ENCODE results near the gene SLC25A23.
A peak's percentile ranks its signal among the peaks of the same experiment; 100 is the strongest.
"Not testable (repeated sequence)": the region's sequence is repeated elsewhere in the genome, so short reads cannot be mapped to it uniquely, and the experiment has no call there.

SLC25A23 gene

GRCh38 chr19:6402058-6402457, 57.5 kb downstream of the SLC25A23 start:
- no peak for DNase-seq (ENCODE audit: low read depth, low spot score)

GRCh38 chr19:6400062-6400944, 59.3 kb downstream of the SLC25A23 start:
- DNase-seq (ENCODE audit: low read depth, low spot score): not testable (repeated sequence)

GRCh38 chr19:6396305-6396704, 63.3 kb downstream of the SLC25A23 start:
- DNase-seq (ENCODE audit: low read depth, low spot score): no peak

DNA sequence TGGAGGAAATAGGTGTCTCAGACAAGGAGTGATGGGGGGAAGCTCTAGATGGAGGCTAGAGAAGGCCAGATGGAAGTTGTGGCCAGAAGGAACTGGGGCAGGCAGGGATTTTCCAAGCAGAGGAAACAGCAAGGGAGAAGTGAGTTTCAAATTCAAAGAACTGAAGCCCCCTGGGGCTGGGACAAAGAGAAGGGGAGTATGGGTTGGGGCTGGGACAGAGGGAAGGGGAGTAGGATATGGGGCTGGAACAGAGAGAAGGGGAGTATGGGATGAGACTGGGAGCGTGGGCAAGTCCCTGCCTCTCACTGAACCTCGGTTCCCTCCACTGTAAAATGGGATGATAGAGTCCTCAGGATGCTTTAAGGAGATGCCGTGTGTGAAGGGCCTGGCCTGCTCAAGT, 64.8 kb downstream of the SLC25A23 start:
- no peak for DNase-seq (ENCODE audit: low read depth, low spot score)

- DNase-seq (ENCODE audit: low read depth, low spot score): no peak
Observed at GRCh38 chr19:6393983-6394412, 65.6 kb downstream of the SLC25A23 start.

GRCh38 chr19:6393074-6393982, 66.3 kb downstream of the SLC25A23 start, which contains the start of gene GTF2F1:
TSS of gene GTF2F1 (minus strand) at chr19:6393164. CDS start at chr19:6392995, 169 bp downstream.
- peak; percentile 88 for DNase-seq (ENCODE audit: low read depth, low spot score)

GRCh38 chr19:6392221-6393073, 67.1 kb downstream of the SLC25A23 start:
- DNase-seq (ENCODE audit: low read depth, low spot score): no peak

All from activated CD4-positive, CD25-positive, alpha-beta regulatory T cell treated with anti-CD3 and anti-CD28 coated beads, Interleukin-2, amount 50 U/mL, for 16 hours (primary cell).